NCI-H2196 treated with DMSO at 0.1 percent for 48 hours (cell line): Measurements from ENCODE around the gene XRCC4.
"Not testable (repeated sequence)": the region's sequence is repeated elsewhere in the genome, so short reads cannot be mapped to it uniquely, and the experiment has no call there.

Experiments used
- DNase-seq: peaks from one replicate; lab custom pipeline; 2025; ENCODE audit not compliant: unreplicated experiment; lab: John Stamatoyannopoulos, UW

The XRCC4 gene

DNA sequence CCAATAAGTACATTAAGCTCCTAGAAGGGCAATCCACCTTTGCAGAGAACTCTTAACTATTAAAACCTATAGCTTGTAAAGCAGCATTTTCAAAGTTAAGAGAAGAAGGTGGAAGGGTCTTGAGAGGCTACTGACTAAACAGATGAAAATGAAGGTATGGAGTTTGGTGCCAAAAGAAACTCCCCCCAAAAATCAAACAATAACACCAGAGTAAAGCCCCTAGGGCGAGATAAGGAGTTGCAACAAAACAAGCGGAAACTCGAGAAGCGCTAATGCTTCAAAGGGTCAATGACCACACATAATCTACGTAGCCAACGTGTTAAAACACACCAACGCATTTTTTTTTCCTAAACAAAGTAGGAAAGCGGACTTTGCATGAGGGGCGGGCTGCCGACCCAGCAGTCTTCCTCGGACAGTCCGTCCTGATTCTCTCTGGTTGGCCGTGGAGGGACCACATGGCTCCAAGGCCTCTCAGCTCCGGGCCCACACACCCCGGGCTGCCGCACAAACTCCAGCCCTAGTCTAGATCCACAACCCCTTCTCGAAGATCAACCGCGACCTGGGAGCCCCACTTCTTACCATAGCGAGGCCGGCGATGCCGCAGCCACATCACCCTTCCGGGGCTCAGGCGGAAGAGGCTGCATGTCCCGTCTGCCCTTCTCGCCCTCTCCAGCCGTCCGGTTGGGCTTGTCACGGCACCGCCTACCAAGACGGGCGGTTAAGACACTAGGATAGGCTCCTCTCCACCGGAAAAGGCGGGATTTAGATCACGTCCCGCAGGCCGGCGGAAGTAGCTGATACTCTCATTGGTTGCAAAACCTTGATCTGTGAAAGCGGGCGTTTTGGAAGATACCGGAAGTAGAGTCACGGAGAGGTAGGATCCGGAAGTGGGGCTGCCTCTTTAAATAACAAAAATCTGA, at the start of gene XRCC4, which contains the start of gene TMEM167A:
XRCC4 (plus strand) TSS at position 806 of the 920 bp plus-strand sequence. CDS start 27,373 bp downstream, outside the sequence.
TMEM167A (minus strand) TSS at position 653 of the 920 bp plus-strand sequence; CDS start at position 582, 71 bp downstream.
- peak; percentile 83 for DNase-seq

GRCh38 chr5:83029912-83030311, 47.4 kb upstream of the XRCC4 start:
- DNase-seq = no peak

- DNase-seq = no peak
Measured at GRCh38 chr5:83031381-83031780, 46.0 kb upstream of the XRCC4 start.

DNA sequence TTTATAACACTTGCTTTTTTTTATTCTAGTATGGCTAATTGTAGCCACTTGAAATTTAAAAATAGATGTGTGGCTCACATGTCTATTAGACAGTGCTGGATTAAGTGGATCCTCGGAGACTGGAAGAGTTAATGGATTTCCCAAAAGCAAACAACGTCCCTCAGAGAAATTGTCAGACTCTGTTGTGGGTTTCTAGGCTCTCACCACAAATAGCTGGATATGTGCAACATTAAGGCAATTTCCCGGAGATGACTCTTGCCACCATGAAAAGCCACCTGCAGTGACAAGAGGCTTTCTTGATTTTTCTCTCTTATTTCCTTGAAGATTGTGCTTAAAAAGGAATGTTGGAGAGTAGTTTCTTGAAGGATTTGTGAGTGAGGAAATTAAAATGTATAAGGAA, 43.3 kb upstream of the XRCC4 start:
- no peak for DNase-seq

DNA sequence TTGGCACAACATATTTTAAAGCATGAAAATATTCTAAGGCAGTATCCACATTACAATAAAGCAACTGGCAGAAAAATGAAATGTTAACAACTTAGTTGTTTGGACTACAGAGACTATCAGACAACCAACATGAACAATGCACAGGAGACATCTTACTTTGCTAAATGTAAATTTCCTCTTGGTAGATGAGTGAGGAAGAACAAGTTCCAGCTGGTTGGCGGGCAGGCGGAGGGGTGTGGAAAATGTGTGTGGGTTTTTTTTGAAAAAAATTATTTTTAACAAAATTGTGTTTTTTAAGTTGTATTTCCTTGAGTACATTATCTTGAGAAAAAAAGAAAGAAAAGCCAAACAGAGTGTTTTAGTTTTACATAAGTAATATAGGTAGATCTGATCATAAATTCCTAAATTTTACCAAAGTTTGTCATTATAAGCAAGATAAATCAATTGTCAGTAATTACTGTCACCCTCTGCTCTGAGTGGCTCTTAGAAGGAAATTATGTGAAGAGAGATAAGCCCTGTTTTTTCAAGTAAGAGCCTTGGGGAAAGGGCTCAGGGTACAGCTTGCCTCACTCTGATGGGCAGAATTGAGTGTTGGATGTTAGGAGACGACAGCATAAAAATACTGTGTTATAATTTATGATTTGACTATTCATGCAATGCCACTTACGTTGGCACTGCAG, 42.7 kb upstream of the XRCC4 start:
- DNase-seq = no peak

DNA sequence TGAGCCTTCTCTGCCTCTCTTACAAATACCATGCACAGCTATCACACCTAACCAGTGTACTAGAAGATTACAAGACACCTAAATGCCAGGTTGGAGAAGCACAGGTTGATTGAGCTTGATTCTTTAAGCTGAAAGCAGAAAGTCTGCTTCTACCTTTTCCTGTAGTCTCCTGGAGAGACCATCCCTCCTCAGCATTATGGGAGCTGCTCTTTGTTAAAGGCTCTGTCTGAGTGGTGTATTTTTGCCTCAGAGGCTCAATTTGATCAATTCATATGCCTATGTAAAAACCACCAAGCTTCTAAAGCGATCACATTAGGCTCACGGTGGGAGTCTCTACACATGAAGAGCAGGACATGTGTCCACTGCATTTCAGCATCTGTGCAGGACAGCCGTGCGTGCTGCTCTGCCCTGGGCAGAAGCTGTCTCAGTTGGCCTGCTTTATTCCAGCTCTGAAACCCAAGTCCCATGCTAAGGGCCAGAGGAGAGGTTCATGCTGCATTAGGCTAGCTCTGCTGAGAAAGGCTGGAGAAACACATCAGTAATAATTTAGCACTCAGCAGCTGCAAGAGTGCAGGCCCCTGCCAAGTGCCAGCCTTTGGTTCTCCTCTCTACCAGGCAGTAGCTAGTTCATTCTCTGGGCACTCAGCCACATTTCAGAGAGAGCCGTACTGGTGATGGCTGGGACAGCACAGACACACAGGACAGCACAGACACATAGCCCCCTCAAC, 41.8 kb upstream of the XRCC4 start:
- DNase-seq = peak; percentile 5

GRCh38 chr5:83036991-83037575, 40.3 kb upstream of the XRCC4 start:
- no peak for DNase-seq

GRCh38 chr5:83038924-83039323, 38.4 kb upstream of the XRCC4 start:
- no peak for DNase-seq

- DNase-seq = no peak
Measured at GRCh38 chr5:83042507-83042906, 34.8 kb upstream of the XRCC4 start.

DNA sequence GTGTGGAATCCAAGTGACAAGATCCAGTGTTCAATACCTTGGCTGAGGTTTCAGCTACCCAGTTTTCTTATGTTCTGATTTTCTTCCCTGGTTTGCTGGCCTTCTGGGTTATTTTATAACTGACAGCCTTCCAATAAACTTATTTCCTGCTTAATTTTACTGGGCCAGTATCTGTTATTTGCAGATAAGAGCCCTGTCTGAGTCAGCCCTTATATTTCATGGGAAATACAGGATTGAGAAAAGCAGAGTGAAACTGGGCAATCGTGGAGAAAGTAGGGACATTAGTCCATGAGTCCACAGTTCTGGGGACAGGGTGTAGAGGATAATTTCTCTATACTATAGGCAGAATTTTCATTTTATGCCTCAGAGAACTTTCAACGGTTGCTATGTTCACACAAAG, 32.4 kb upstream of the XRCC4 start:
- no peak for DNase-seq

GRCh38 chr5:83048277-83048676, 29.1 kb upstream of the XRCC4 start:
- DNase-seq = no peak

GRCh38 chr5:83048811-83049210, 28.5 kb upstream of the XRCC4 start:
- no peak for DNase-seq

GRCh38 chr5:83049370-83049885, 27.9 kb upstream of the XRCC4 start:
- no peak for DNase-seq

DNA sequence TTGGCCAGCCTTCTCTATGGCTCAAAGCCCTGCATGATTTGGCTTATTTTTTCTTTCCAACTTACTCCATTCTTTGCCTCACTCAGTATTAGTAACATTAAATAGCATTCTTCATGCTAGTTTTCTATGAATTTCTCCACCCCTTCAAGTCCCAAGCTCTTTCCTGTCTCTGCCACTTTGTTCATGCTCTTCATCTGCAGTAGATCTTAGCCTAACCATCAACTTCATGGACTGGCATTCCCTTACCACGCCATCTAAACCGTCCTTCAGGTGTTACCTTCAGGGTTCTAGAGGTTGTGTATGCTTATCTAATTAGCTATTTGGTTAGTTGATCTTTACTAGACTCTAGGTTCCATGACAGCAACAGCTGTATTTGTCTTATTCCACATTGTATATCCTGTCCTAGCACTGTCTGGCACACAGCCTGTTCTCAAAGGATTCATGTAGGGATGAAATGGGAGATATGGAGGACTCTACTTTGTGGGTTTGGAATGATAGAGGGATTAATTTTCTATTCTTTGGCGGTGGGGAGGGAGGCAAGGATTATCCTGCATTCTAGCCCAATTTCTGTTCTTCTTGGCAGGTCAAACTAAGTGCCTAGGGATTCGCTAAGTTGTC, 26.5 kb upstream of the XRCC4 start:
- DNase-seq = no peak

- DNase-seq = no peak
Measured at GRCh38 chr5:83055166-83055565, 22.2 kb upstream of the XRCC4 start.

DNA sequence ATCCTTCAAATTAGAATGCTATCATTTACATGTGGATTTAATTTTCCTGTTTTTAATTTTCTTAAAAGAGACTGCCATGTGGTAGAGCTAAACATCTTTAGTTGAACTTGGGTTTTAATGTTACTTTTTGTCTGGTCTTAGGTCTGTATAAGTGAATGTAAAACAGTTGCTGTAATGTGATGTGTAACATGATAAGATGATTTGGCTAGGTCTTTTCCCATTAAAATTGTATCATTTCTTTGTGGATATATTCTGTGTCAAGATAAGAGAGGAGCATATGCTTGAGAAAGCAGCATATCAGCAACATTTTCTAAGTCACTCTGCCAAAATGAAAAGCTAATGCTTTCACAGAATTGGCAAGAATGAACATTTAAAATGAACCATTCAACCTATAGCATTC, 18.6 kb upstream of the XRCC4 start:
- DNase-seq = no peak

- DNase-seq = no peak
Measured at GRCh38 chr5:83059341-83059740, 18.0 kb upstream of the XRCC4 start.

DNA sequence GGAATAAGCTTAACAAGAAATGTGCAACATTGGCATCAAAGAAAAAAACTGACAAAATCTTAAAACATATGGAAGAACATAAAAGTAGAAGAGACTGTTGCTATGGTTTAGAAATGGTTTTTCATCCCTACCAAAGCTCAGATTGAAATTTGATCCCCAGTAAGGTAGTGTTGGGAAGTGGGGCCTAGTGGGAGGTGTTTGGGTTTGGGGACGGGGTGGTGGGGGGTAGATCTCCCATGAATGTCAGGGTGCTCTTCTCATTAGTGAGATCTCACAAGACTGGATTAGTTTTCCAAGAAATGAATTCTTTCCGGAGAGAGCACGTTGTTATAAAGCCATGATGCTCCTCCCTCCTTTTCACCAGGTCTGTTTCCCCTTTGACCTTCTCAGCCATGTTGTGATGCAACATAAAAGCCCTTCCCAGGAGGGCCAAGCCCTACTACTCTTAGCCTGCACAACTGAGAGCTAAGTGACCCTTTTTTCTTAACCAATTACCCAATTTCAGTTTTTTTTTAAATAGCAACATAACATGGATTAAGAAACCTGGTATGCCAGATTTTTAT, 10.7 kb upstream of the XRCC4 start:
- DNase-seq = no peak

- DNase-seq = not testable (repeated sequence)
Measured at GRCh38 chr5:83067377-83067776, 10.0 kb upstream of the XRCC4 start.
